Stomach (tissue), 4 donors: ENCODE data around the gene ARID5A.

ENCODE experiments used
- EP300 ChIP-seq: sonication (generic); formaldehyde crosslinking; IDR thresholded peaks from one replicate; pipeline ENCODE4 v1.6.1; 2017; ENCODE audit warnings: antibody characterized with exemption
- TF ChIP-seq, protein P1 (sequence below), 7 experiments: fragments of 450-650 bp in 4 of 7; fragments of 200-600 bp in 3 of 7; sonication (generic) in 3 of 7; IDR thresholded peaks; one replicate each; pipeline ENCODE4 v1.5.1; 2016 to 2019; ENCODE audit warnings: antibody characterized with exemption in 7 of 7, control low read depth in 2 of 7, mild to moderate bottlenecking in 1 of 7

DNA sequence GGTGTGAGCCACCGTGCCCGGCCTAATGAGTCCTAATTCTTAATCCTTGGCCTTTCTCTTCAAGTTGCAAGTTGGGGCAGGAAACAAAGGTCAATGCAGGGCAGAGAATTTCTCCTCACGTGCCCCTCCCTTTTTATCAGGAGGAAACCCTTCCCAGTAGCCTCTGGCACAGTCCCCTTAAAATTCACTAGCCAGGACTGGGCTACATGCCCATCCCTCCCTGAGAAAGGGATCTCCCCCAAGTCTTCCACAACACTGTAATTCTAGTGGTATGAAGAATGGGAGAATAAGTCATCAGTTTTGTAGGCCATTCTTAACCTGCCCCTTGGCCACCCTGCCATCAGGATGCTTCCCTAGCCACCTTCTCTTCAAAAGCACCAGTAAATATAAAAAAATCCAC lies 42.2 kb downstream of the ARID5A start:
- TF ChIP-seq, protein P1, sequence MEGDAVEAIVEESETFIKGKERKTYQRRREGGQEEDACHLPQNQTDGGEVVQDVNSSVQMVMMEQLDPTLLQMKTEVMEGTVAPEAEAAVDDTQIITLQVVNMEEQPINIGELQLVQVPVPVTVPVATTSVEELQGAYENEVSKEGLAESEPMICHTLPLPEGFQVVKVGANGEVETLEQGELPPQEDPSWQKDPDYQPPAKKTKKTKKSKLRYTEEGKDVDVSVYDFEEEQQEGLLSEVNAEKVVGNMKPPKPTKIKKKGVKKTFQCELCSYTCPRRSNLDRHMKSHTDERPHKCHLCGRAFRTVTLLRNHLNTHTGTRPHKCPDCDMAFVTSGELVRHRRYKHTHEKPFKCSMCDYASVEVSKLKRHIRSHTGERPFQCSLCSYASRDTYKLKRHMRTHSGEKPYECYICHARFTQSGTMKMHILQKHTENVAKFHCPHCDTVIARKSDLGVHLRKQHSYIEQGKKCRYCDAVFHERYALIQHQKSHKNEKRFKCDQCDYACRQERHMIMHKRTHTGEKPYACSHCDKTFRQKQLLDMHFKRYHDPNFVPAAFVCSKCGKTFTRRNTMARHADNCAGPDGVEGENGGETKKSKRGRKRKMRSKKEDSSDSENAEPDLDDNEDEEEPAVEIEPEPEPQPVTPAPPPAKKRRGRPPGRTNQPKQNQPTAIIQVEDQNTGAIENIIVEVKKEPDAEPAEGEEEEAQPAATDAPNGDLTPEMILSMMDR (IDR thresholded peaks at IDR 0.05), result no peak
- no peak for TF ChIP-seq EP300
